Measurements from ENCODE around the gene IFIT5.

DNA sequence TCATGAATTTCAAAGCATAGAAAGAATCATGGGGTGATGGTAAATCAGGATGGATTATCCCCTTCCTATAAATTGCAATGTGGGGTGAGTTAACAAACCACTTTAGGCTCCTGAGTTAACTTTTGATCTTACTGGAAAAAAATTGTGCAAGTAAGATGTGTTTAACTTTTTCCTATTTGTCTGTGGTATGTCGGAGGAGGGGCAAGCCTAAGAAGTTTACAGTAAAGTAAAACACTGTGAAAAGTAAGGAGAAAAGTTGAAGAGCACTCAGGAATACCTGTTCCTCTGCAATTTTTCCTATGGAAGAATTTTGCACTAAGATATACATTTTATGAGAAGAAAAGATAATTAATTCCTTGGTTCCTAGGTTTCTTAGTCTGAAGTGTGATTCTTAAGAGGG lies 44.4 kb downstream of the IFIT5 start:
- TF ChIP-seq, protein P1, sequence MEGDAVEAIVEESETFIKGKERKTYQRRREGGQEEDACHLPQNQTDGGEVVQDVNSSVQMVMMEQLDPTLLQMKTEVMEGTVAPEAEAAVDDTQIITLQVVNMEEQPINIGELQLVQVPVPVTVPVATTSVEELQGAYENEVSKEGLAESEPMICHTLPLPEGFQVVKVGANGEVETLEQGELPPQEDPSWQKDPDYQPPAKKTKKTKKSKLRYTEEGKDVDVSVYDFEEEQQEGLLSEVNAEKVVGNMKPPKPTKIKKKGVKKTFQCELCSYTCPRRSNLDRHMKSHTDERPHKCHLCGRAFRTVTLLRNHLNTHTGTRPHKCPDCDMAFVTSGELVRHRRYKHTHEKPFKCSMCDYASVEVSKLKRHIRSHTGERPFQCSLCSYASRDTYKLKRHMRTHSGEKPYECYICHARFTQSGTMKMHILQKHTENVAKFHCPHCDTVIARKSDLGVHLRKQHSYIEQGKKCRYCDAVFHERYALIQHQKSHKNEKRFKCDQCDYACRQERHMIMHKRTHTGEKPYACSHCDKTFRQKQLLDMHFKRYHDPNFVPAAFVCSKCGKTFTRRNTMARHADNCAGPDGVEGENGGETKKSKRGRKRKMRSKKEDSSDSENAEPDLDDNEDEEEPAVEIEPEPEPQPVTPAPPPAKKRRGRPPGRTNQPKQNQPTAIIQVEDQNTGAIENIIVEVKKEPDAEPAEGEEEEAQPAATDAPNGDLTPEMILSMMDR (optimal IDR thresholded peaks at IDR 0.05 in 1 of 3, IDR thresholded peaks at IDR 0.05 in 1 of 3, conservative IDR thresholded peaks at IDR 0.05 in 1 of 3; ENCODE audit: extremely low read depth in 1 of 3, insufficient read depth in 2 of 3, low read length in 3 of 3): no peak
- TF ChIP-seq EZH2 (IDR thresholded peaks at IDR 0.05; ENCODE audit: low read length): no peak
